Stimulated activated naive CD4-positive, alpha-beta T cell (primary cell): Measurements from ENCODE around the gene ELOVL7.
"Not testable (repeated sequence)": the region's sequence is repeated elsewhere in the genome, so short reads cannot be mapped to it uniquely, and the experiment has no call there.

Source experiments
- DNase-seq, 6 experiments: peaks; one replicate each; lab custom pipeline; 2025; lab: John Stamatoyannopoulos, UW

Gene ELOVL7

GRCh38 chr5:60830581-60831127 lies 13.4 kb downstream of the ELOVL7 start:
- DNase-seq = no peak

- DNase-seq = no peak
Measured at GRCh38 chr5:60829490-60830266, 14.4 kb downstream of the ELOVL7 start.

GRCh38 chr5:60827201-60827600 lies 16.9 kb downstream of the ELOVL7 start:
- no peak for DNase-seq

GRCh38 chr5:60826653-60827052 lies 17.4 kb downstream of the ELOVL7 start:
- no peak for DNase-seq

- DNase-seq = no peak
Measured at GRCh38 chr5:60823574-60823973, 20.5 kb downstream of the ELOVL7 start.

GRCh38 chr5:60822285-60822556 lies 21.8 kb downstream of the ELOVL7 start:
- DNase-seq = no peak

GRCh38 chr5:60821488-60822284 lies 22.4 kb downstream of the ELOVL7 start:
- no peak for DNase-seq

GRCh38 chr5:60820593-60821487 lies 23.2 kb downstream of the ELOVL7 start:
- no peak for DNase-seq

GRCh38 chr5:60816138-60816537 lies 27.9 kb downstream of the ELOVL7 start:
- not testable (repeated sequence) for DNase-seq

GRCh38 chr5:60814498-60814897 lies 29.6 kb downstream of the ELOVL7 start:
- DNase-seq = no peak

GRCh38 chr5:60812426-60812825 lies 31.6 kb downstream of the ELOVL7 start:
- DNase-seq = no peak

GRCh38 chr5:60811105-60811504 lies 33.0 kb downstream of the ELOVL7 start:
- no peak for DNase-seq

- DNase-seq = no peak
Measured at GRCh38 chr5:60810438-60811085, 33.5 kb downstream of the ELOVL7 start.

GRCh38 chr5:60809891-60810425 lies 34.1 kb downstream of the ELOVL7 start:
- no peak for DNase-seq

- no peak for DNase-seq
Measured at GRCh38 chr5:60806591-60807243, 37.4 kb downstream of the ELOVL7 start.

GRCh38 chr5:60805463-60805862 lies 38.6 kb downstream of the ELOVL7 start:
- DNase-seq = no peak

- DNase-seq = no peak
Measured at GRCh38 chr5:60803712-60804111, 40.4 kb downstream of the ELOVL7 start.

- no peak for DNase-seq
Measured at GRCh38 chr5:60802986-60803385, 41.1 kb downstream of the ELOVL7 start.

GRCh38 chr5:60802226-60802625 lies 41.8 kb downstream of the ELOVL7 start:
- DNase-seq = no peak

- no peak for DNase-seq
Measured at GRCh38 chr5:60797482-60798153, 46.5 kb downstream of the ELOVL7 start.
